ENCODE measurements around the gene PTPN5.

- TF ChIP-seq POLR2A (IDR thresholded peaks at IDR 0.05) = no peak
- TF ChIP-seq, protein P1, sequence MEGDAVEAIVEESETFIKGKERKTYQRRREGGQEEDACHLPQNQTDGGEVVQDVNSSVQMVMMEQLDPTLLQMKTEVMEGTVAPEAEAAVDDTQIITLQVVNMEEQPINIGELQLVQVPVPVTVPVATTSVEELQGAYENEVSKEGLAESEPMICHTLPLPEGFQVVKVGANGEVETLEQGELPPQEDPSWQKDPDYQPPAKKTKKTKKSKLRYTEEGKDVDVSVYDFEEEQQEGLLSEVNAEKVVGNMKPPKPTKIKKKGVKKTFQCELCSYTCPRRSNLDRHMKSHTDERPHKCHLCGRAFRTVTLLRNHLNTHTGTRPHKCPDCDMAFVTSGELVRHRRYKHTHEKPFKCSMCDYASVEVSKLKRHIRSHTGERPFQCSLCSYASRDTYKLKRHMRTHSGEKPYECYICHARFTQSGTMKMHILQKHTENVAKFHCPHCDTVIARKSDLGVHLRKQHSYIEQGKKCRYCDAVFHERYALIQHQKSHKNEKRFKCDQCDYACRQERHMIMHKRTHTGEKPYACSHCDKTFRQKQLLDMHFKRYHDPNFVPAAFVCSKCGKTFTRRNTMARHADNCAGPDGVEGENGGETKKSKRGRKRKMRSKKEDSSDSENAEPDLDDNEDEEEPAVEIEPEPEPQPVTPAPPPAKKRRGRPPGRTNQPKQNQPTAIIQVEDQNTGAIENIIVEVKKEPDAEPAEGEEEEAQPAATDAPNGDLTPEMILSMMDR (IDR thresholded peaks at IDR 0.05) = no peak
These were observed 86.9 kb downstream of the PTPN5 start for GRCh38 chr11:18704698-18705097.
